Kidney tubule cell (primary cell): ENCODE measurements around the gene SLC25A33.

Source experiments
- DNase-seq: peaks from one replicate; pipeline ENCODE4 v3.0.0-alpha.2; 2018; ENCODE audit warnings: low spot score

Gene SLC25A33

DNA sequence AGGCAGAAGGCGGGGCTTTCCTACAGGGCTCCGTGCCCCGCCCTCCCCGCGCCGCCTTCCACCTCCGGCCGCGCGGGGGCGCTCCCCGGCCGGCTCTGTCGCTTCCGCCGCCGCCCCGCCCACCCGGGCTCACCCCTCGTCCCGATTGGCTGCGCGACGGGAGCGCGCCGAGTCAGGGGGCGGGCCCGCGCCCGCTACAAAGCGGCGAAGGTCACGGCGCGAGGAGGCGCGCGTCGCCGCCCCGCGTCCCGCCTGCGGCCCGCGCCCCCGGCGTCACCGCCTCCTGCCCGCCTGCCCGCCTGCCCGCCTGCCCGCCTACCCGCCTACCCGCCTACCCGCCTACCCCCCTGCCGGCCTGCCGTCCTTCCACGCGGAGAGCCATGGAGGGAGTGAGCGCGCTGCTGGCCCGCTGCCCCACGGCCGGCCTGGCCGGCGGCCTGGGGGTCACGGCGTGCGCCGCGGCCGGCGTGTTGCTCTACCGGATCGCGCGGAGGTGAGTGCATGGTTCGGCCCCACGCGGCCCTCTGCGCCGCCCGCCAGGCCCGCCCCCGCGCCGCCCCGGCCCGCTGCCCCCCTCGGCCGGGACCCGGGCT lies 49.4 kb downstream of the SLC25A33 start, which contains the start of gene TMEM201:
TMEM201 (plus strand) TSS at position 361 of the 593 bp plus-strand sequence; CDS start at position 381, 20 bp downstream.
- DNase-seq = peak; percentile 94

DNA sequence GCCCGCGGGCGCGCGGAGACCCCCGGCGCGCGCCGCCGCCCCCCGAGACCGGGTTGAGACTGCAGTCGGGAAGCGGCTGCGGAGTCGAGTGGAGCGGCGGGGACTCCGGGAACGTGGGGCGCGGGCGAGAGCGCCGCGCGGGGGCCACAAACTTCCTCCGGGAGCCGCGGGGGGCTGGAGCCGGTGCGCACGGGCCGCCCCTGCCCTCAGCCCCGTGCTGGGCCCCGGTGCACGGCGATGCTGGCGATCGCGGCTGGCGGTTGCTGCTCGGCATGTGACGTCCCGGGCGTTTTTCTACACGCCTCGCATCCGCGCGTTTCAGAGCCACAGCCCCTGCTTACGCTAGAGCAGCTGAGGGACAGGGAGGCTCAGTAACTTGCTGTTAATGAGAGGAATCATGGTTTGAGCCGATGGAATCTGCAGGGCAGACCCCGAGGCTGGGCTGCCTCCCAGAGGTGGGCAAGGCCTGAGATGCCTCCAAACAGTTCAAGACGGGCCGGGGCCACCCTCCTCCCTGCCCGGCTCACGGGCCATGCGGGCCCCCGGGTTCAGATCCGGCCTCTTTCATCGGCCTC lies 50.0 kb downstream of the SLC25A33 start:
- peak; percentile 32 for DNase-seq

DNA sequence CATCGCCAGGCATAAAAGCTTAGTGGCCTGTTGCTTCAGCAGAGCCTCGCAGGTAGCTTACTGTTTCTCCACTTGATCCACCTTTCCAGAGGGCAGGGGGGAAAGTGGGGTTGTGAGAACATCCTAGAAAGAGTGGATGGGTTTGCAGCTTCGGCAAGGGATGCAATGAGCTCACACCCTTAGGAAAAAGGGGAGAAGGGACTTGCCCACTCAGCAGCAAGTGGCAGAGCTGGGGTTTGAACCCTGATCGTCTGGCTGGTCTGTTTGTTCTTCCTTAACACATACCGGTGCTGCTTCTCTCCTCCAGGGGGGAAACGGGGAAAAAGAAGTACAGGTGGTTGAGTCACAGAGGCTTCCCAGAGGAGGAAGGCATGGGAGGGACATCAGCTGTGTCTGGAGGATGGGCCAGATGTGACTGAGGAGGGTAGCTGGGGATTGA lies 50.5 kb downstream of the SLC25A33 start:
- peak; percentile 81 for DNase-seq

DNA sequence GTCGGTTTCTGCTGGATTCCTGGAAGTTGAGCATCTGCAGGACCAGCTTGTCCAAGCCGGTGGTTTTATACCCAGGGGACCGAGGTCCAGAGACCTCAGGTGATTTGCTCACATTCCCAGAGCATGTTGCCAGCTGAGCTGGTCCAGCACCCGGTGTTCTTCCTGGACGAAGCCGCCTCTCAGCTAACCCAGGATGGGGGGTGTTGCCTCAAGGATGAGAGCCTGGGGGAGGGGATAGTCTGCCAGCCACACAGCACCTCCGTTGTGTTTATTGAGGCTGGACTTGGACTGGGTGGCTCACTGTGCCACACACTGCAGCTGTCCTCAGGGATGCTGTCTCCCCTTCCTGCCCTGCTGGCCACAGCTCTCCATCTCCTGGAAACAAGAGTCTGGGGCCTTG lies 50.9 kb downstream of the SLC25A33 start:
- no peak for DNase-seq

DNA sequence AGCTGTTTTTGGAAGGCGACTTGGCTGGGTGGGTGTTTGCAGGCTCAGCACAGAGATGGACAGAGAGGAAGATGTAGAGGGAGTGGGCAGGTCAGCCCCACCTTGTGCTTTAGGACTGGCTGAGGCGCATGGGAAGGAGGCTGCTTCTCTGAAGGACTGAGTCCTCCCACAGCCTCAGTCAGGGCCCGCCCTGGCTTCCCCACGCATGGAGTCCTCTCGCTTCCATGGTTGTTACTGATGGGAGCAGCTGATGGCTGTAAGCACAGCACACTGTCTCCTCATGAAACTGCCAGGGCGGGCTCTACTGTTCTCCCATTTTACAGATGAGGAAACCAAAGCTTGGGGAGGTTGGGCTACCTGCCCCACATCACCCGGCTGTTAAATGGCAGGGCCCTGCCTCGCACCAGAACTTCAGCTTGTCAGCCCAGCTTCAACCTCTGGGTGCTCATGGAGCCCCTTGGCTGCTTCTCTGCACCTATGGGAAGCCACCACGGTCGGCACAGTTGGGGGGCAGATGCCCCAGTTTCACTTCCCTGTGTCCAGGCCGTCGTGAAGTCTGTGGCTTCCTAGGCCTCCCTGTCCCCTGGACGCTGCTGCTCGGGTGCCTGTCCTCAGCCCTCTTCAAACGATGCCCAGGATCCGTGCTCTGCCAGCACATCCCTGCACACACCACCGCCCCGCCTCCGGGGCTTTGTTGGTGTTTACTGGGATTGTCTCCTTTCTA lies 51.8 kb downstream of the SLC25A33 start:
- DNase-seq = no peak

DNA sequence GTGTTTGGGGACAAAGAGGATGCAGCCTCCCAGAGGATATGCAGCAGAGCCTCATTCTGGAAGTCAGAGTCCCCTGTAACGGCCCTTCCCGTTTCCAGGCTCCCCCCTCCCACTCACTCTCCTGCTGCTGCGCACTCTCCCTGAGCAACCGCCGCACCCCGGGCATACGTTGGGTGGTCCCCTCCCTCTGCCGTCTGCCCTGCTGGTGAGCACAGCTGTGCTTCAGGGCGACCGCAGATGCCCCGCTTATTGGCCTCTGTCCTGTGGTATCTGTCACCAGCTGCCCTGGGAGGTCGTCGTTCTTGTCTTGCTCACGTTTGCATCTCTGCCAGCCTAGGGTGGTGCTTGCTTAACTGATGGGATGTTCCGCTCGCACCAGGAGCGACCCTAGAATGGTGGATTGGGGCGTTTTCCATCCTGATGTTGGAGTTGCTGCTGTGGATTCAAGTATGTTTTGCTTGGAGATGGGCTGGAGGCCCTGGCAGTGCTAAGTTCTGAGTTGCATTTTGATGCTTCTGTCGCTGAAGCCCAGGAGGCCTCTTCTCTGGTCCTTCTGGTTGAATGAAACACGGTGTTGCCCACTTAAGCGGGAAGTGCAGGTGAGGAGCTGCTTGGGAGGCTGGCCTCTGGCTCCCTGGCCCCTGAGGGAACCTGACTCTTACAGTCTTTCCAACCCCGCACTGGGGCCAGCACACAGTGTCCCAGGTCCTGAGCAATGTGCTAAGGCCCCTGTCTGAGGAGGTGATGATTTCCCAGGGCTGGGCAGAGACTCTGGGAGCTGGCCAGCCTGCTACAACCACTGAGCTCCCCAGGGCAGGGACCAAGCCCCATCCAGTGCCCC lies 52.6 kb downstream of the SLC25A33 start:
- no peak for DNase-seq

DNA sequence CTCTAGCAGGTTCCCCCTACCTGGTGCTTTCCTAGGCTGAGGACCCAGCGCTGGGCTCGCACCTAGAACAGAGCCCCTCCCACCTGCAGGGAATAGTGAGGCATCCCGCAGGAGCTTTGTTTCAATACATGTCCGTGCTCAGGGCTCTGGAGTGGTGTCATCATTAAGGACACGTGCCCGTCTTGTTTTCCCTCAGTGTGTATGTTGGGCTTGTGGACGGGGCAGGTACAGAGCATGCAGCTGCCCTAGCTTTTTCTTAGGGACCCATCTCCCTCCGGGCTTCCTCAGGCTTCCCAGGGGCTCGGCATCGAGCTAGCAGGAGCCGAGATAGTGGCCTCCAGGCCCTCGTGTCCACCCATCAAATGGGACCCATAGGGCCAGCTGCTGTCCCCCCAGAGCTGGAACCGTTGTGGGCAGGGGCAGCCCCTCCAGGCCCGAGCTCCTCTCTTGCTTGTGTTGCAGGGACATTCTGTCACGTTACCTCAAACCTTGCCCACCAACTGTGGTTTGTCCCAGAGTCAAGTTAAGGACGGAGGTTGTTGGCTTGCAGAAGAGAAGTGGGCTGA lies 53.3 kb downstream of the SLC25A33 start:
- no peak for DNase-seq

DNA sequence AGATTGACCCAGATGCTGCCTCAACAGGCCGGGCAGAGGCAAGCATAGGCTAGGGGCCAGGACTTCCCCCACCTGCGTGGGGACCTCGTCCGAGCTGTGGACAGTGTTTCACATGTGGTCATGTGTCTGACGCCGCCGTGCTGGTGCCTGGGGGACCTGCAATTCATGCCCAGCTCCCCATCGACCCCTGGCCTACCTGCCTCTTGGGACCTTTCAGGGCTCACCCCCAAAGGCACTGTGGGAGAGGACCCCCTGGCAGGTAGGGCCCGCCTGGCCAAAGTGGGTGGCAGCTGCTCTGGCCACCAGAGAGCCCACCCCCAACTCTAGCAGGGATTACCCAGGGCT lies 53.9 kb downstream of the SLC25A33 start:
- no peak for DNase-seq

DNA sequence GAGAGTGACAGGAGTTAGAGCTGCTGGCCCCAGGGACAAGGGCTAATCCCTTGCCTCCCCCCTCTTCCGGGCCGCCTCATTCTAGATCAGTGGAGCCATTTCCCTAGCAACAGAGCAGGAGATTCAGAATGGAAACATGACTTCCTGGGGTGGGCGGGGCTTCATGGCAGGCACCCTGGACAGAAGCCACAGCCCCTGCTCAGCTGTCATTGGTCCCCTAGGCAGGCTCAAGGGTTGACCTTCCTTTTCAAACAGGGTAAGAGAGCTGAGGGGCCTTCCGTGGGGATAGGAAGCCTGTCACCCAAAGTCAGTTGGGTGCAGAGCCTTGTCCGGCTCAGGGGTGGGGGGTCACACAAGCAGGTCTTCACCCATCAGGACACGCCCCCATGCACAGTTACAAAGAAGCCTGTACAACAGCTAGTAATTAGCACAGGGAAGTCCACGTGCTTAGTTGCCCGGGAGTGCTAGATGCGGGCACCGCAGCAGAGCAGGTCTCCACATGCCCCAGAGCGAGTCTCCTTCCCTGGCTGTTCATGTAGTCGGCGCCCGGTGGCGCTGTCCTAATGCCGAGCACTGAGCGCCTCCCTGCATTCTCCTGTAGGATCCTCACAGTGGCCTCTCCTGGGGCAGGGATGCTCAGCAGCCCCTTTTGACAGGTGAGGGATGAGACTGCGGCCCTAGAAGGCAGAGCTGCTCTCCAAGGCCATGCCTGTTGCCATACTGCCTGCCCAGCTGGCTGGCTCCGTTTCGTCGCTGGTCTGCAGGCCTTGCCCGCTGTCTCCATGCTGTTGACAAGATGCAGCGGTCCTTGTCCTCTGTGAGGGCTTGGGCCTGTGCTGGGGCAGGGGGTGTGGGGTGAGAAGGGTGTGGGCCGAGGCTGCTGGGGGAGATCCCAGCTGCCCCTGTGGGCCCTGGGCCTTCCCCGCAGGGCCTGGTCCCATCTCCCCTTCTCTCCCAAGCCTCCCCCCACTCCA lies 54.5 kb downstream of the SLC25A33 start:
- DNase-seq = peak; percentile 83

DNA sequence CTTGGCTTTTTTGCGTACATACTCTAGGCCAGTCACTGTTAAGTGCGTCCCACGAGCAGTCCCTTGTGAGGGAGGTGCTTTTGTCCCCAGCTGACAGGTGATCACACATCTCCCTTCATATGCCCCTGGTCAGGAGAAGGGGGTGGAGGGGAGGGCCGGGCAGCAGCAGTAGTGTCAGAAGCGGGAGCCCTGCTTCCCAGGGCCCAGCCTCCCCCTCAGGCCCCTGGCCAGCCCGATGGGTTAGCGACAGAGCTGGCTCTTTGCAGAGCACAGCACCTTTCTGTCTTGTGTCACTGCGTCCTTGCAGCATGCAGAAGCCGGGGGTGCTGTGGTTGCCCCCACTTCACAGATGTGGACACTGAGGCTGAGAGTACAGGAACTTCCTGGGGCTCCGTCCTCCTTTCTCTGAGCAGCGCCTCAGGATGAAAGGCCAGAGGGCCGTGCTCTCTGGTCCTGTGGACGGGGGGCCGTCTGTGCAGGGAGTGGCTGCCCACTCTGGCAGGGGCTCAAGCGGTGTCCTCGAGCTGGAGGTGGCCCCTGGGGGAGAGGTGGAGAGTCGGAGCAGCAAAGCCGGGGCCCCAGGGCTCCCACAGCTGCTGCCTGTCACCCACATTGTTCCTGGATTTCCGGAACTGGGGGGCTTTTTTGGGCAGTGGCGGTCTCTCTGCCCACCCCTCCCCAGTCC lies 55.3 kb downstream of the SLC25A33 start:
- no peak for DNase-seq

DNA sequence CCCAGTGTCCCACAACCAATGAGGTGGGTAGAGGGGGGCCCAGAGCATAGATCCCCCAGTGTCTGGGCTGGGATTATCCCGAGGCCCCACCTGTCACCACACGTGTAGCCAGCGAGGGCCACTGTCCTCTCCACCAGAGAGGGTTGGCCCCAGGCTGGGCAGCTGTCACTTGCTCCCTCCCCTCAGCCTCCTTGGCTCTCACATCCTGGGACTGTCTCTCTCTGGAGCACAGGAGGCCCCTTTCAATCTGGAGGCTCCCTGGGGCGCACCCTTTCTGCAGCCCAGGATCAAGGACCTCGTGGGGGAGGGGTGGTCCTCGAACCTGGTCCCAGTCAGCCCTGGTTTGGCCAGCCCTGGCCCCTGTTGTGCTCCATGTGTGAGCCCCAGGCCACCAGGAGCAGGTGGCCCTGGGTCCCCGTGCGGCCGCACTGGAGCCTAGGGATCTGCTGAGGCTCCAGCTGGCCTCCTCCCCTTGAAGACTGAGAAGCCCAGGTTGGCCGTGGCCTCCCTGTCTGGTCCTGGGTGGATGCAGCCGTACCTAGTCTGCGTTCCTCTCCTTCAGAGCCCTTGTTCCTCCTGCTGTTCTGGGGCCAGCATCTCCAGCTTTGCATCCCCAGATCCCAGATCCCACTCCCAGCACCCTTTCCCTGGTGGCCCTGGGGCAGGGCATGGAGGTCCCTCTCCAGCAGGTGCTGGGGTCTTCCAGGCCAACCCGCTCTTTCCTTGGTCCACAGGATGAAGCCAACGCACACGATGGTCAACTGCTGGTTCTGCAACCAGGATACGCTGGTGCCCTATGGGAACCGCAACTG lies 56.1 kb downstream of the SLC25A33 start:
- no peak for DNase-seq

DNA sequence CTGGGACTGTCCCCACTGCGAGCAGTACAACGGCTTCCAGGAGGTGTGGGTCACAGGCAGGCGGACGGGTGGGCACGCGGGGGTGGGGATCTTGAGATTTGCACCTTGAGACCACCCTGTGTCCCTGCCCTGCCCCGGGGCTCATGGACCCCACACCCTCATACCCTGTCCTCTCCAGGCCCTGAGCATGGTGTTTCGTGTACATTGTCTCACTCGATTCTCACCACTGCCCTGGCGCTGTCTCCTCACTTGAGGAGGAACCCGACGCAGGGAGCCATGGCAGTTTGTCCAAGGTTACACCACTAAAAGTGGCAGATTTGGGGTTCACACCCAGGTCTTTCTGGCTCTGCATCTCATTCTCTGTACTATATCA lies 56.7 kb downstream of the SLC25A33 start:
- DNase-seq = no peak

DNA sequence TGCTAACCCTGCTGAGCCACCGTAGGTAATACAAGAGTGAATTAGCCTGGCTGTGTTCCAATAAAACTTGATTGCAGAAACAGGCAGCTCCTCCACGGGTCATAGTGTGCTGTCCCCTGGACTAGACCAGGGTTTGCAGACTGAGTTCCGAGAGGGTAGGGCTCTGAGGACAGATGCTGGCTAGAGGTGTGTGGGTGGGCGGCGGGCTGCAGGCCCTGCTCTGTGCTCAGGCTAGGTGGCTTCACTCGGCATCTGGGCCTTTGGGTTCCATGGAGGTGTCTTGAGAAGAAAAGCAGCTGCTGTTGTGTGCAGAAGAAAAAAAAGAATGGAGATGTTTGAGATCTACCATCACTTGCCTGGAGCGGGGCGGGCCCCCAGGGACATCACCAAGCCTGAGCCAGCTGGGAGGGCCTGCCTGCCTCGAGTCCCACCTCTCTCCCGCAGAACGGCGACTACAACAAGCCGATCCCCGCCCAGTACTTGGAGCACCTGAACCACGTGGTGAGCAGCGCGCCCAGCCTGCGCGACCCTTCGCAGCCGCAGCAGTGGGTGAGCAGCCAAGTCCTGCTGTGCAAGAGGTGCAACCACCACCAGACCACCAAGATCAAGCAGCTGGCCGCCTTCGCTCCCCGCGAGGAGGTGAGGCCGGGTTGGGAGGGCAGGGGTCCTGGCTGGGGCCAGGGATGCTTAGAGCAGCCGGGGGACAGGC lies 57.3 kb downstream of the SLC25A33 start:
- DNase-seq = no peak

DNA sequence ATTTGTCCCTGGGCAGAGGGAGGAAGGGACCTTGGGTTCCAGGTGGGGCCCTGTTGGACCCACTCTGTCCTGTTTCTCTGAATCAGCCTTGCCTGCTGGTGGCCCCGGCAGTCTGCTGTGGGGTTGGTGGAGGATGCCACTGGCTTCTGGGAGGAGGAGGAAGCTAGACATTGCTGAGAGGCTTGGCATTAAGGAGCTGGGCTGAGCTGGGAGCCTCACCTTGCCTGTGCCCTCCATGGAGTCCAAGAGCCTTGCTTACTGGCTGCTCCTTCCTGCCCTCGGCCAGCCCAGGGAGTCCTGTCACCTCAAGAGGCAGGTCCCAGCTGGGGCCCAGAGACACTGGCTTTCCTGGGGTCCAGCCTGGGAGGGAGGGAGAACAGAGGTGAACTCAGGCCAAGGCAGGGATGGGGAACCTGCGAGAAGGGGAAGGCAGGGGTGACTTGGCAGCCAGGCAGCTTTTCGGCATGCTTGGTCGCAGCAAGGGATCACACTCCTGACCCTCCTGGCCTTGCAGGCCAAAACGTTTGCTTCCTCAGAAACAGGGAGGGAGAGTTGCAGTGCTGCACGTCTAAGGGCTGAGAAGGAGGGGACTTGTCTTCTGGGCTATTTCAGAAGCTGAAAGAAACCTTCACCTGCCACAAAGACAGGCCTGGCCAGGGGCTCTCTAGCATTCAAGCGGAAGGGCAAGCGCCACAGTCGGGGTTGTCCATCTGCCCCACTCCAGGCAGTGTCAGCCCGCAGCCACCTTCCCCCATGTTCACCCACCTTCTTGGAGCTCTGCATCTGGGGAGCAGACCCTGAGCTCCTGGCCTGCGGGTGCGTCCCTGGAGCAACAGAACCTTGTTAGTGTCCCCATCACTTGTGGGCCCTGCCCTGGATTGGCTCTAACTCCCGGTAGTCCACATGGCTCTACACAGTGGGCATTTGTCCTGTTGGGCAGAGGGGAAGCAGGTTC lies 58.4 kb downstream of the SLC25A33 start:
- no peak for DNase-seq

DNA sequence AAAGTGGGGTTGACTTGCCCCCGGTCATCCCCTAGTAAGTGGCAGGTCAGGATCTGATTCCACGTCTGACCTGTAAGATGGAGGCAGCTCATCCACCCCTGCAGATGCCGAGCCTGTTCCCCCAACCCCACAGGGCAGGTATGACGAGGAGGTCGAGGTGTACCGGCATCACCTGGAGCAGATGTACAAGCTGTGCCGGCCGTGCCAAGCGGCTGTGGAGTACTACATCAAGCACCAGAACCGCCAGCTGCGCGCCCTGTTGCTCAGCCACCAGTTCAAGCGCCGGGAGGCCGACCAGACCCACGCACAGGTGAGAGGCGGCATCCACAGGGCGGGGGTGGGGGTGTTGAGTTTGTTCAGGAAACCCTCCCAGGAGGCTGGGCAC lies 59.0 kb downstream of the SLC25A33 start:
- DNase-seq = no peak

DNA sequence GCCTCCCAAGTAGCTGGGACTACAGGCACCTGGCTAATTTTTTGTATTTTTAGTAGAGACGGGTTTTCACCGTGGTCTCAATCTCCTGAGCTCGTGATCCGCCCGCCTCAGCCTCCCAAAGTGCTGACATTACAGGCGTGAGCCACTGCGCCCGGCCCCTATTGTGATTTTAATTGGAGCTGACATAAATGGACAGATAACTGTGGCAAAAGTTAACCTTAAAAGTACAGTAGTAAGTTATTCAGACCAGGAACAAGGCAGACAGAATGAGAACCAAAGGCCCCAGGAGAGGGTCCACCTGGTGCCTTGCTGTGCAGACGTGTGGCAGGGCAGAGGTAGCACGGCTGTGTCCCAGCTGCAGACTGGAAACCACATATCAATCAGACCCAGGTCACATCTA lies 60.5 kb downstream of the SLC25A33 start:
- no peak for DNase-seq

DNA sequence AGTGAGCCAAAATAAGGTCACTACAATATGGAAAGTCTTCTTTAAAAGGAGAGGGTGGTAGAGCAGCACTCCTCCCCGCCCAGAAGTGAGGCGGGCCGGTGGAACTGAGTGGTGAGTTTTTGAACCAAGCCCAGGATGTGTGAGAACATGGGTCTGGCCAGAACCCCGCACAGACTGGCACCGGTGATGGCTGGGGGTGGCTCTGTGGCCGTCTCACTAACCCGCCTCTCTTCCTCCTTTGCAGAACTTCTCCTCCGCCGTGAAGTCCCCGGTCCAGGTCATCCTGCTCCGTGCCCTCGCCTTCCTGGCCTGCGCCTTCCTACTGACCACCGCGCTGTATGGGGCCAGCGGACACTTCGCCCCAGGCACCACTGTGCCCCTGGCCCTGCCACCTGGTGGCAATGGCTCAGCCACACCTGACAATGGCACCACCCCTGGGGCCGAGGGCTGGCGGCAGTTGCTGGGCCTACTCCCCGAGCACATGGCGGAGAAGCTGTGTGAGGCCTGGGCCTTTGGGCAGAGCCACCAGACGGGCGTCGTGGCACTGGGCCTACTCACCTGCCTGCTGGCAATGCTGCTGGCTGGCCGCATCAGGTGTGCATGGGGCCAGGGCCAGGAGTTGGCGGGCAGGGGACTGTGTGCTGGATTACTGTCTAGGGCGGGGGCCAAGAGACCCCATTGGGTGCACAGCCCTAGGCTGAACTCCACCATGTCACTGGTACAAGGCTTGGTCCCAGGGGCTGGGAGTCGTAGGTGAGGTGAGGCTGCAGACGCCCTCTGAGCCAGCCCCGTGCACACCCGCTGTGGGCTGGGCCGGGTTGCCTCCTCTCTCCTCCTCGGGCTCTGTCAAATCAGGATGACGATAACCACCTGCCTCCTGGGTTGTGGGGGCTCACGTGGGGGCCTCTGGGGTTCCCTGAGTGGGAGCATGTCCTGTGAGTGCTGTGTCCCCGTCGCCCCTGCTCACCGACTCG lies 61.9 kb downstream of the SLC25A33 start:
- no peak for DNase-seq
